Sigmoid colon (tissue), 7 donors: Measurements from ENCODE around the gene EIF4ENIF1. TPM values are rescaled to one million over a fixed set of nuclear protein-coding genes. Genes with fewer than 3 reads are reported as not detected.

Experiments used
- DNase-seq: peaks from one replicate; pipeline ENCODE4 v3.0.0-alpha.2; 2019
- H3K27ac ChIP-seq, 4 donors: fragments of 200-600 bp; sonication (generic); one replicate each; pipeline ENCODE4 v1.5.1; 2016 to 2019; ENCODE audit warnings: mild to moderate bottlenecking in 1 of 4
- H3K27me3 ChIP-seq, 3 donors: fragments of 200-600 bp; sonication (generic); one replicate each; pipeline ENCODE4 v1.5.1; 2019; ENCODE audit warnings: mild to moderate bottlenecking in 1 of 3
- H3K36me3 ChIP-seq, 4 donors: fragments of 200-600 bp; sonication (generic); one replicate each; pipeline ENCODE4 v1.5.1; 2016 to 2019
- H3K4me1 ChIP-seq, 4 donors: fragments of 200-600 bp; sonication (generic); one replicate each; pipeline ENCODE4 v1.5.1; 2017 to 2019
- H3K4me3 ChIP-seq, 4 donors: fragments of 200-600 bp; sonication (generic); one replicate each; pipeline ENCODE4 v1.5.1; 2017 to 2019; ENCODE audit warnings: mild to moderate bottlenecking in 2 of 4, moderate library complexity in 1 of 4
- H3K9me3 ChIP-seq, 4 donors: fragments of 200-600 bp in 3 of 4; sonication (generic) in 3 of 4; one replicate each; pipeline versions ENCODE4 v1.5.1 to v1.6.1; 2013 to 2019
- CTCF ChIP-seq, 4 experiments: fragments of 450-650 bp in 3 of 4; fragments of 200-600 bp in 1 of 4; IDR thresholded peaks; one replicate each; pipeline ENCODE4 v1.5.1; 2016 to 2019; ENCODE audit warnings: antibody characterized with exemption in 4 of 4, mild to moderate bottlenecking in 3 of 4, moderate library complexity in 2 of 4
- EP300 ChIP-seq, 4 donors: sonication (generic); formaldehyde crosslinking; IDR thresholded peaks; one replicate each; pipeline ENCODE4 v1.6.1; 2017; ENCODE audit warnings: antibody characterized with exemption in 4 of 4
- POLR2A ChIP-seq, 2 donors: fragments of 450-650 bp; IDR thresholded peaks; one replicate each; pipeline ENCODE4 v1.6.1; 2016; ENCODE audit warnings: antibody characterized with exemption in 2 of 2, mild to moderate bottlenecking in 2 of 2, moderate library complexity in 2 of 2
- POLR2AphosphoS5 ChIP-seq, 4 donors: sonication (generic); formaldehyde crosslinking; IDR thresholded peaks; one replicate each; pipeline ENCODE4 v1.6.1; 2017; ENCODE audit warnings: antibody characterized with exemption in 4 of 4
- WGBS, 2 donors: extraction: QIAGEN DNeasy Blood & Tissue Kit; methylation state at CpG; one replicate each; pipeline ENCODE4 v1.1.7; 2013; 5-methylcytosine and 5-hydroxymethylcytosine counted together
- intact Hi-C: fragments of 100-400 bp; cut with DNase I; formaldehyde crosslinking; loops from one replicate; pipeline ENCODE4 v1.15.1; 2023
- polyA plus RNA-seq, 3 donors: library from polyadenylated mRNA; stranded (reverse); fragments of 200-250 nt; gene quantifications; one replicate each; pipeline ENCODE4 v1.2.3, GENCODE V29; 2013
- small RNA-seq, 3 donors: library from RNA; depleted of rRNA; stranded (forward); fragments of <200 nt; gene quantifications; one replicate each; pipeline ENCODE3, GENCODE V24; 2016
- total RNA-seq, 4 donors: library from RNA; depleted of rRNA; stranded (reverse); fragments of >200 nt; gene quantifications; one replicate each; pipeline ENCODE4 v1.1.0, GENCODE V29; 2016
- donor health status: healthy with polysubstance abuse.
- donor health status: Bipolar disorder and iron deficiency.
- donor health status: healthy.

Gene EIF4ENIF1
- total and polyA plus RNA-seq, 7 donors = 5.5 to 23.8 (median 16.6) TPM

GRCh38 chr22:31399211-31400022 lies 90.2 kb downstream of the EIF4ENIF1 start, which contains the start of gene DRG1:
TSS of gene DRG1 (plus strand) at chr22:31399604. CDS start at chr22:31399684, 80 bp downstream.
- peak within 1 kb of the TSS; percentile 82 to 87 (median 84) for H3K27ac ChIP-seq
- H3K4me3 ChIP-seq = peak within 1 kb of the TSS; percentile 69 to 81 (median 78)
- no peaks in the 10 kb centered on the region for H3K27me3 ChIP-seq
- H3K9me3 ChIP-seq = no peaks in the 10 kb centered on the region
- TF ChIP-seq POLR2AphosphoS5 (IDR thresholded peaks at IDR 0.05) (peak; percentile 89 to 99 (median 96)), POLR2A (IDR thresholded peaks at IDR 0.05) (peak; percentile 93 to 96), CTCF (IDR thresholded peaks at IDR 0.05) (peak in 1 of 4 experiments; percentile 37), EP300 (IDR thresholded peaks at IDR 0.05) (no peak)
- intact Hi-C loops = loop anchor here (1.0 kb wide), 1 partner anchor 52 kb away; no protein-coding TSS in a partner anchor
- peaks cover 0 to 25% (median 16%) of the 10 kb centered on the region in 4 donors for H3K4me1 ChIP-seq
- H3K36me3 ChIP-seq = peaks cover 4 to 27% (median 10%) of the 10 kb centered on the region in 4 donors
- 0 to 1% methylated on average over 72 of the region's 72 CpGs for WGBS, 2 donors
- DNase-seq = peak; percentile 99

- TF ChIP-seq POLR2AphosphoS5 (IDR thresholded peaks at IDR 0.05) (no peak), EP300 (IDR thresholded peaks at IDR 0.05) (no peak), POLR2A (IDR thresholded peaks at IDR 0.05) (no peak), CTCF (IDR thresholded peaks at IDR 0.05) (no peak)
- intact Hi-C loops = no loop called here
- H3K36me3 ChIP-seq = peaks cover 4 to 15% (median 6%) of the 10 kb centered on the region in 4 donors
- H3K27ac ChIP-seq = peak overlapping the region in 1 of 4 donors; percentile 86
- 83 to 86% methylated on average over 5 of the region's 5 CpGs for WGBS, 2 donors
- no peak overlapping the region for H3K4me3 ChIP-seq
- no peaks in the 10 kb centered on the region for H3K27me3 ChIP-seq
- H3K4me1 ChIP-seq = peaks cover 0 to 25% (median 16%) of the 10 kb centered on the region in 4 donors
- H3K9me3 ChIP-seq = no peaks in the 10 kb centered on the region
- DNase-seq = no peak
Measured at GRCh38 chr22:31398231-31398630, 91.4 kb downstream of the EIF4ENIF1 start.

- peaks cover 0 to 6% (median 3%) of the 10 kb centered on the region in 4 donors for H3K4me1 ChIP-seq
- TF ChIP-seq POLR2AphosphoS5 (IDR thresholded peaks at IDR 0.05) = no peak
- no peak for TF ChIP-seq CTCF (IDR thresholded peaks at IDR 0.05)
- TF ChIP-seq POLR2A (IDR thresholded peaks at IDR 0.05) = no peak
- TF ChIP-seq EP300 (IDR thresholded peaks at IDR 0.05) = no peak
- no peak overlapping the region for H3K27ac ChIP-seq
- whole genome bisulfite sequencing, 2 donors = 79 to 81% methylated on average over 3 of the region's 3 CpGs
- DNase-seq = no peak
- no peaks in the 10 kb centered on the region for H3K27me3 ChIP-seq
- H3K36me3 ChIP-seq = no peaks in the 10 kb centered on the region
- H3K9me3 ChIP-seq = no peaks in the 10 kb centered on the region
- intact Hi-C loops = no loop called here
- H3K4me3 ChIP-seq = no peak overlapping the region
Measured at GRCh38 chr22:31394326-31394725, 95.3 kb downstream of the EIF4ENIF1 start.

- WGBS, 2 donors = 97 to 99% methylated on average over 2 of the region's 2 CpGs
- intact Hi-C loops = no loop called here
- no peak for DNase-seq
- H3K4me1 ChIP-seq = peaks cover 0 to 5% (median 1%) of the 10 kb centered on the region in 4 donors
- H3K36me3 ChIP-seq = no peaks in the 10 kb centered on the region
- TF ChIP-seq EP300 (IDR thresholded peaks at IDR 0.05) (no peak), POLR2AphosphoS5 (IDR thresholded peaks at IDR 0.05) (no peak), POLR2A (IDR thresholded peaks at IDR 0.05) (no peak), CTCF (IDR thresholded peaks at IDR 0.05) (no peak)
- no peak overlapping the region for H3K27ac ChIP-seq
- H3K9me3 ChIP-seq = no peaks in the 10 kb centered on the region
- no peak overlapping the region for H3K4me3 ChIP-seq
- H3K27me3 ChIP-seq = no peaks in the 10 kb centered on the region
Measured at GRCh38 chr22:31393893-31394292, 95.7 kb downstream of the EIF4ENIF1 start.

Small RNA genes within 50 kb of the gene (small RNA-seq; reads per million reads assigned to genes)
- gene AL096701.2 (0 reads per million in 3 donors), gene RNU6-28P (0 to 0.06 (median 0) reads per million in 3 donors)

Other genes starting within 250 kb of the EIF4ENIF1 start
- gene PIK3IP1, start 197.4 kb downstream of the EIF4ENIF1 start, total RNA-seq = 10 to 100 TPM; 32.4 to 55.0 (median 50.3) TPM
- gene PIK3IP1, start 197.4 kb downstream of the EIF4ENIF1 start, polyA plus RNA-seq = 10 to 100 TPM in 1 of 3 donors, 1 to 10 TPM in 2; 5.8 to 87.6 (median 6.0) TPM
- gene PATZ1, start 143.5 kb downstream of the EIF4ENIF1 start, total RNA-seq = 10 to 100 TPM; 17.4 to 21.4 (median 19.9) TPM
- gene PATZ1, start 143.5 kb downstream of the EIF4ENIF1 start, polyA plus RNA-seq = 10 to 100 TPM in 1 of 3 donors, 1 to 10 TPM in 2; 3.7 to 15.8 (median 4.8) TPM
- gene DRG1, start 90.2 kb downstream of the EIF4ENIF1 start, total RNA-seq = 10 to 100 TPM; 52.9 to 95.1 (median 71.9) TPM
- gene DRG1, start 90.2 kb downstream of the EIF4ENIF1 start, polyA plus RNA-seq = 10 to 100 TPM; 35.8 to 42.0 (median 41.4) TPM
- 10 to 100 TPM; 15.3 to 38.0 (median 27.7) TPM for gene SFI1, start 6.7 kb upstream of the EIF4ENIF1 start, total RNA-seq
- gene SFI1, start 6.7 kb upstream of the EIF4ENIF1 start, polyA plus RNA-seq = 10 to 100 TPM in 2 of 3 donors, 1 to 10 TPM in 1; 6.5 to 40.9 (median 10.2) TPM
- 10 to 100 TPM; 17.3 to 40.3 (median 26.6) TPM for gene PISD, start 172.4 kb upstream of the EIF4ENIF1 start, total RNA-seq
- gene PISD, start 172.4 kb upstream of the EIF4ENIF1 start, polyA plus RNA-seq = 10 to 100 TPM; 10.8 to 29.3 (median 11.6) TPM